GM12873 (cell line): ENCODE measurements around the gene ARGLU1.

ENCODE experiments used
- TF ChIP-seq, protein P1 (sequence below): IDR thresholded peaks from 2 replicates; pipeline ENCODE4 v1.5.1; 2012; ENCODE audit warnings: low read depth, mild to moderate bottlenecking, moderate library complexity, low read length, control low read depth; ENCODE audit not compliant: insufficient read depth; ENCODE audit errors: missing control alignments

The ARGLU1 gene

DNA sequence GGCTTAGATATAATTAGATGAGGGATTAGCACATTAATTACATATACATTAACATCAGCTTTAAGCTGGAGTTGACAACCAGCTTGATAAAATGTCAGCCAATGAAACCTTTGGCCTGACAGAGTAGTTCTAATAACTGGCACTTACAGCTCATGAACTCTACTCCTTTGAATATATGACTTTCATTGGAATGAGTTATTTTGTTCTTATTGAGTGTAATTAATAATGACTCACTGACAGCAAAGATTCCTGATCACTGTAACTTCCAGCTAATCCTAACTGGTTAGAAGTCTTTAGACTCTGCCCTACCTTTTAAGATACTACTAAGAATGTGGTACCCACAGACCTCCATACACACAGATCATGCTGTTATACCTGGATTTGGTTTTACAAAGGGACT, 73.4 kb downstream of the ARGLU1 start:
- TF ChIP-seq, protein P1, sequence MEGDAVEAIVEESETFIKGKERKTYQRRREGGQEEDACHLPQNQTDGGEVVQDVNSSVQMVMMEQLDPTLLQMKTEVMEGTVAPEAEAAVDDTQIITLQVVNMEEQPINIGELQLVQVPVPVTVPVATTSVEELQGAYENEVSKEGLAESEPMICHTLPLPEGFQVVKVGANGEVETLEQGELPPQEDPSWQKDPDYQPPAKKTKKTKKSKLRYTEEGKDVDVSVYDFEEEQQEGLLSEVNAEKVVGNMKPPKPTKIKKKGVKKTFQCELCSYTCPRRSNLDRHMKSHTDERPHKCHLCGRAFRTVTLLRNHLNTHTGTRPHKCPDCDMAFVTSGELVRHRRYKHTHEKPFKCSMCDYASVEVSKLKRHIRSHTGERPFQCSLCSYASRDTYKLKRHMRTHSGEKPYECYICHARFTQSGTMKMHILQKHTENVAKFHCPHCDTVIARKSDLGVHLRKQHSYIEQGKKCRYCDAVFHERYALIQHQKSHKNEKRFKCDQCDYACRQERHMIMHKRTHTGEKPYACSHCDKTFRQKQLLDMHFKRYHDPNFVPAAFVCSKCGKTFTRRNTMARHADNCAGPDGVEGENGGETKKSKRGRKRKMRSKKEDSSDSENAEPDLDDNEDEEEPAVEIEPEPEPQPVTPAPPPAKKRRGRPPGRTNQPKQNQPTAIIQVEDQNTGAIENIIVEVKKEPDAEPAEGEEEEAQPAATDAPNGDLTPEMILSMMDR, result no peak

- TF ChIP-seq, protein P1, result no peak
Observed at GRCh38 chr13:106493533-106494220, 74.3 kb downstream of the ARGLU1 start.

DNA sequence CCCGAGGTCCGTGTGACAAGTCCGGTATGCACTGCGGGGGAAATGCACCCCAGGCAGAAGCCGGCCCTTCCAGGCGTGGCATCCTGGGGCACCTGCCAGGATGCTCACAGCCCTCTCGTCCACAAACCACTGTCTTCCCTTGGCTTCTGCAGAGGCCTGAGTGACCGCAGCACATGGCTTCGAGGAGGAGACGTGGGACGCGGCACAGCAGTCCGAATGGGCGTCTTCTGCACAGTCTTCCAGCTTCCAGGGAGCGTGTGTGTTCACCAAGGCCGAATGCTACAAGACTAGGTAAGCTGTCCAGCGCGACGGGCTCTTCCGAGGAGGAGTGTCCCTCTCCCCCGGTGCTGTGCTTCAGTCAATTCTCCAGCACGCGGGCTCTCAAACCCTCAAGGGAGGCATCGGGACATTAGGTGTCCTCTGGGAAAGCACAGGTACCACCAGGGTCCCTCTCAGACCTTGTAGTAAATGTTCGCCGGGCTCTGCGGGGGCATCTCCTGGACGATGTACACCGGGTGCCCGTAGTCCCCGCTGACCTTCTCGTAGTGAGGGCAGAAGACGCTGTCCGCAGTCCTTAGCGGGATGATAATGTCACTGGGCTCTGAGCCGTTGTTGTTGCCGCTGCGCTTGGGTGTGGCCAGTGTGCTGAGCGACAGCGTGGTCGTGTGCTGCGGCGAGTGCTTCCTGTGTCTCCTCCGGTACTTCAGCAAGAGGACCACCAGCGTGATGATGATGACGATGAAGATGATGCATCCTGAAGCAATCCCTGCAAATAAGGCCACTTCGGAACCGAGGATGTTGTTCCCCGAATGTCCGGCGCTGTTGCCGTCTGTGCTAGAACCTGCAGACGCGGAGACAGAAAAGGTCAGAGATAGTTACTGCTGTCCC, 75.1 kb downstream of the ARGLU1 start:
- TF ChIP-seq, protein P1, result no peak

DNA sequence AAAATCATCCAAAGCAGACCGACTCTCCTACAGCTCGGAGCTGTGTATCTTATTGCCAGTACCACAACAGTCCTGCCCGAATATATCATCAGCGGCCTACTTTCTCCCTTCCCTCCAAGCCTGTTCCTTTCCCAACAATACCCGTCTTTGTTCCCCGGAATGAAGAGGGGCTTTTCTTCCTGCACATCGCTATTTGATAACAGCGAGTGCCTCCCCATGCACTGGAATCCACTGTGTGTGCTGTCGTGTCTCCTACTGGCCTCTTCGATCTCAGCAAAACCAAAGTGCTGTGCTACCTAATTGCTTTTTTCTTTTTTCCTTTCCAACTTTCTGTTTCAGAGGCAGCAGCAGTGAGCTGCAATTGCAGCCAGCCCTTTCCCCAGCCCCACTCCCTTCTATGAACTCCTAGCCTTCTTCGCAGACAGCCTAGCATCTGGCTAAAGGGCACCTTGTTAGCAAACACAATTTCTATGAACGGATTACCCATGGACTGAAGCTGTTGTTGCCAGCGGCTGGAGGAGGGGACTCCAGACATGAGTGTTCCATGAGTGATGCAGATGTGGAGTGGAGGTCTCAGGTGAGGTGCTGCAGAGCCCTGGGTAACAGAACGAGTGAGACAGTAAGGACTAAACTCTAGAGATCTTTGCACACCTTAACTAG, 75.9 kb downstream of the ARGLU1 start:
- TF ChIP-seq, protein P1, result no peak
